Measurements from ENCODE around the gene TPRKB.

Gene TPRKB

GRCh38 chr2:73740767-73741166 is 3.6 kb upstream of the TPRKB start:
- H3K27me3 ChIP-seq (ENCODE audit: insufficient read depth, low read length, poor library complexity, severe bottlenecking) = peaks cover 46% of the 10 kb centered on the region
- H2AFZ ChIP-seq (ENCODE audit: low read length) = no peak overlapping the region
- H3K36me3 ChIP-seq (ENCODE audit: insufficient read depth, low read length) = peaks cover under 1% of the 10 kb centered on the region; the same call in 1 of the 2 replicates
- H3K4me2 ChIP-seq (ENCODE audit: low read depth, low read length, poor library complexity, severe bottlenecking) = no peak overlapping the region
- no peak overlapping the region for H3K9ac ChIP-seq (ENCODE audit: low read depth, low read length, poor library complexity, severe bottlenecking)
- H3K4me3 ChIP-seq (ENCODE audit: low read length, poor library complexity, severe bottlenecking) = no peak overlapping the region
- no peaks in the 10 kb centered on the region; the same call in 1 of the 2 replicates for H3F3A ChIP-seq (ENCODE audit: low read depth)
- H4K20me1 ChIP-seq (ENCODE audit: insufficient read depth, low read length, poor library complexity, severe bottlenecking) = peaks cover 13% of the 10 kb centered on the region
- H3K9me2 ChIP-seq (replicated peaks; ENCODE audit: low read depth, low read length) = no peaks in the 10 kb centered on the region
- peaks cover 13% of the 10 kb centered on the region for H3K79me2 ChIP-seq (ENCODE audit: insufficient read depth, low read length)
- peaks cover 17% of the 10 kb centered on the region for H3K4me1 ChIP-seq (ENCODE audit: insufficient read depth, low read length, poor library complexity, severe bottlenecking)
- TF ChIP-seq CTCF (conservative IDR thresholded peaks at IDR 0.05; ENCODE audit: low read length) = no peak
- no peaks in the 10 kb centered on the region for H3K9me3 ChIP-seq (ENCODE audit: insufficient read depth, low read depth, low read length)

GRCh38 chr2:73739101-73739500 is 2.0 kb upstream of the TPRKB start:
- TF ChIP-seq CTCF (conservative IDR thresholded peaks at IDR 0.05; ENCODE audit: low read length) = no peak
- no peak for TF ChIP-seq EZH2phosphoT487 (IDR thresholded peaks at IDR 0.05; ENCODE audit: borderline replicate concordance)
- H3K4me3 ChIP-seq (ENCODE audit: low read length, poor library complexity, severe bottlenecking) = no peak overlapping the region
- no peak overlapping the region for H3K4me2 ChIP-seq (ENCODE audit: low read depth, low read length, poor library complexity, severe bottlenecking)
- peaks cover 5% of the 10 kb centered on the region; the same call in 1 of the 2 replicates for H3K36me3 ChIP-seq (ENCODE audit: insufficient read depth, low read length)
- no peaks in the 10 kb centered on the region for H3K9me3 ChIP-seq (ENCODE audit: insufficient read depth, low read depth, low read length)
- H3K9ac ChIP-seq (ENCODE audit: low read depth, low read length, poor library complexity, severe bottlenecking) = no peak overlapping the region
- no peak overlapping the region for H2AFZ ChIP-seq (ENCODE audit: low read length)
- no peaks in the 10 kb centered on the region for H3K9me2 ChIP-seq (replicated peaks; ENCODE audit: low read depth, low read length)
- peaks cover 46% of the 10 kb centered on the region for H3K27me3 ChIP-seq (ENCODE audit: insufficient read depth, low read length, poor library complexity, severe bottlenecking)
- no peaks in the 10 kb centered on the region; the same call in 1 of the 2 replicates for H3F3A ChIP-seq (ENCODE audit: low read depth)
- H4K20me1 ChIP-seq (ENCODE audit: insufficient read depth, low read length, poor library complexity, severe bottlenecking) = peaks cover 16% of the 10 kb centered on the region
- peaks cover 22% of the 10 kb centered on the region for H3K4me1 ChIP-seq (ENCODE audit: insufficient read depth, low read length, poor library complexity, severe bottlenecking)
- peaks cover 28% of the 10 kb centered on the region for H3K79me2 ChIP-seq (ENCODE audit: insufficient read depth, low read length)

- Histone ChIP-seq H3K9me3 (ENCODE audit: insufficient read depth, low read depth, low read length) (no peaks in the 10 kb centered on the region), H3K79me2 (ENCODE audit: insufficient read depth, low read length) (peaks cover 28% of the 10 kb centered on the region), H4K20me1 (ENCODE audit: insufficient read depth, low read length, poor library complexity, severe bottlenecking) (peaks cover 16% of the 10 kb centered on the region), H3K9me2 (replicated peaks; ENCODE audit: low read depth, low read length) (no peaks in the 10 kb centered on the region), H2AFZ (ENCODE audit: low read length) (0 out of 2 replicates have a peak overlapping the region, but pooled peaks have one; percentile 85), H3K4me3 (ENCODE audit: low read length, poor library complexity, severe bottlenecking) (peak overlapping the region; percentile 94), H3F3A (ENCODE audit: low read depth) (no peaks in the 10 kb centered on the region; the same call in 1 of the 2 replicates), H3K36me3 (ENCODE audit: insufficient read depth, low read length) (peaks cover 23% of the 10 kb centered on the region; the same call in 1 of the 2 replicates), H3K4me1 (ENCODE audit: insufficient read depth, low read length, poor library complexity, severe bottlenecking) (peaks cover 22% of the 10 kb centered on the region), H3K4me2 (ENCODE audit: low read depth, low read length, poor library complexity, severe bottlenecking) (peak overlapping the region; percentile 95), H3K9ac (ENCODE audit: low read depth, low read length, poor library complexity, severe bottlenecking) (peak overlapping the region; percentile 93), H3K27me3 (ENCODE audit: insufficient read depth, low read length, poor library complexity, severe bottlenecking) (peaks cover 40% of the 10 kb centered on the region)
- TF ChIP-seq CTCF (conservative IDR thresholded peaks at IDR 0.05; ENCODE audit: low read length) (no peak), EZH2phosphoT487 (IDR thresholded peaks at IDR 0.05; ENCODE audit: borderline replicate concordance) (no peak)
These were observed 767 bp downstream of the TPRKB start for GRCh38 chr2:73736378-73736777.

All from Loucy (cell line).